ENCODE results near the gene GLCE. TPM values are rescaled to one million over a fixed set of nuclear protein-coding genes. Genes with fewer than 3 reads are reported as not detected.

Gene GLCE
- total and polyA plus RNA-seq, 11 donors, result 4.0 to 14.3 (median 8.4) TPM

DNA sequence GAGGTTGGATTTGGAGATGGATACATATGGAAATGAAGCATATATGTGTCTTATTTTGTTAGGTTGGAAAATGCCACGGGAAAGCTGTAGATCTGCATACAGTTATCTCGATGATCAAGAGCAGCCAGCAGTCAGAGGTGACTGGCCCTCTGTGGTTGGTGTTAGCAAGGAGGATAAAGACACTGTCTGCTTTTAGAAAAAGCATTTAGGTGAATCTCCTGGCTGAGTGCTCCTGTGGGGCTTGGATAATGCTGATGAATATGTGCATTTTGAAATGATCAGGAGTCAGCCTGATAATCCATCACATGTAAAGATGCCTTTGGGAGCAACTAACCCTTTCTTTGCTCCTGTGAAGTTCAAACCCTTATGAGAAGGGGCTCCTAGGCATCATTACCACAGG lies 24.9 kb upstream of the GLCE start:
- H3K9me3 ChIP-seq, result no peaks in the 10 kb centered on the region
- H3K36me3 ChIP-seq, result no peaks in the 10 kb centered on the region
- no peak overlapping the region for H3K27ac ChIP-seq
- DNase-seq (no peak), ATAC-seq (no peak)
- intact Hi-C loops (cut with DNase I), result no loop called here
- no peak overlapping the region for H3K4me3 ChIP-seq
- TF ChIP-seq, protein P1, sequence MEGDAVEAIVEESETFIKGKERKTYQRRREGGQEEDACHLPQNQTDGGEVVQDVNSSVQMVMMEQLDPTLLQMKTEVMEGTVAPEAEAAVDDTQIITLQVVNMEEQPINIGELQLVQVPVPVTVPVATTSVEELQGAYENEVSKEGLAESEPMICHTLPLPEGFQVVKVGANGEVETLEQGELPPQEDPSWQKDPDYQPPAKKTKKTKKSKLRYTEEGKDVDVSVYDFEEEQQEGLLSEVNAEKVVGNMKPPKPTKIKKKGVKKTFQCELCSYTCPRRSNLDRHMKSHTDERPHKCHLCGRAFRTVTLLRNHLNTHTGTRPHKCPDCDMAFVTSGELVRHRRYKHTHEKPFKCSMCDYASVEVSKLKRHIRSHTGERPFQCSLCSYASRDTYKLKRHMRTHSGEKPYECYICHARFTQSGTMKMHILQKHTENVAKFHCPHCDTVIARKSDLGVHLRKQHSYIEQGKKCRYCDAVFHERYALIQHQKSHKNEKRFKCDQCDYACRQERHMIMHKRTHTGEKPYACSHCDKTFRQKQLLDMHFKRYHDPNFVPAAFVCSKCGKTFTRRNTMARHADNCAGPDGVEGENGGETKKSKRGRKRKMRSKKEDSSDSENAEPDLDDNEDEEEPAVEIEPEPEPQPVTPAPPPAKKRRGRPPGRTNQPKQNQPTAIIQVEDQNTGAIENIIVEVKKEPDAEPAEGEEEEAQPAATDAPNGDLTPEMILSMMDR (IDR thresholded peaks at IDR 0.05), result no peak
- no peak for TF ChIP-seq POLR2A (IDR thresholded peaks at IDR 0.05)
- peaks cover 0 to 27% (median 0%) of the 10 kb centered on the region in 12 donors for H3K4me1 ChIP-seq
- WGBS, 4 donors, result 85 to 92% (median 91%) methylated on average over 2 of the region's 2 CpGs
- no peaks in the 10 kb centered on the region for H3K27me3 ChIP-seq

DNA sequence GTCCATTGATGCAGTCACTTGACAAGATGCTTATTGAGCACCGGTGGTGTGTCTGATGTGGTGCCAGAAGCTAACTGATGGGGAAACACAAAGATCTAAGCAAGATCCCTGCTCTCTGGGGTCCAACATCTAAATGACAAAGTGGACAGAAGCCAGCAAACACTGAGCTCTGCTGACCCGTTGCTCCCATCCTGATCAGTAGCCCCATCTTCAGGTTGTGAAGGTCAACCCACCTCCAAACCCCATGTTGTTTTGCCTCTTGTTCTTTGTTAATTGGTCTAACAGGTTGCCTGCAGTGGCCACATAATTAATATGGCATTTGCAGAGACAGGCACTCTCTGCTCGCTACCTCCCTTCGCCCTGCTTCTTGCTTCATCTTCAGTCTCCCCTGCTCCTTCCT lies 21.5 kb upstream of the GLCE start:
- no peak overlapping the region for H3K27ac ChIP-seq

GRCh38 chr15:69140306-69140705 lies 20.1 kb upstream of the GLCE start:
- no peak for DNase-seq
- Histone ChIP-seq H3K9me3 (no peaks in the 10 kb centered on the region), H3K27me3 (peaks cover 0 to 7% (median 0%) of the 10 kb centered on the region in 9 donors), H3K4me1 (no peaks in the 10 kb centered on the region), H3K4me3 (no peak overlapping the region), H3K27ac (no peak overlapping the region), H3K36me3 (no peaks in the 10 kb centered on the region)
- ATAC-seq, result no peak
- intact Hi-C loops (cut with DNase I), result no loop called here
- TF ChIP-seq, protein P1 (IDR thresholded peaks at IDR 0.05), result no peak
- WGBS, 4 donors, result 63 to 80% (median 66%) methylated on average over 13 of the region's 13 CpGs

More for the DNA sequence above, 21.5 kb upstream of the GLCE start:
- intact Hi-C loops (cut with DNase I), result no loop called here
- Histone ChIP-seq H3K9me3 (no peaks in the 10 kb centered on the region), H3K27me3 (peaks cover 0 to 7% (median 0%) of the 10 kb centered on the region in 9 donors), H3K4me3 (no peak overlapping the region), H3K36me3 (no peaks in the 10 kb centered on the region), H3K4me1 (no peaks in the 10 kb centered on the region)
- DNase-seq, result no peak
- no peak for ATAC-seq
- WGBS, 4 donors, result 70 to 81% (median 76%) methylated on average over 4 of the region's 4 CpGs
- TF ChIP-seq POLR2A (IDR thresholded peaks at IDR 0.05), result no peak
- TF ChIP-seq, protein P1 (IDR thresholded peaks at IDR 0.05), result no peak

GRCh38 chr15:69141286-69141701 lies 19.1 kb upstream of the GLCE start:
- intact Hi-C loops (cut with DNase I), result no loop called here
- Histone ChIP-seq H3K27me3 (peaks cover 0 to 7% (median 0%) of the 10 kb centered on the region in 9 donors), H3K4me1 (no peaks in the 10 kb centered on the region), H3K4me3 (no peak overlapping the region), H3K36me3 (no peaks in the 10 kb centered on the region), H3K27ac (no peak overlapping the region), H3K9me3 (no peaks in the 10 kb centered on the region)
- no peak for TF ChIP-seq POLR2A (IDR thresholded peaks at IDR 0.05)
- TF ChIP-seq, protein P1 (IDR thresholded peaks at IDR 0.05), result no peak
- 70 to 89% (median 83%) methylated on average over 3 of the region's 3 CpGs for WGBS, 4 donors
- DNase-seq (no peak), ATAC-seq (no peak)

Measured in heart left ventricle (tissue), 16 donors.